ENCODE results near the gene RTN1.

DNA sequence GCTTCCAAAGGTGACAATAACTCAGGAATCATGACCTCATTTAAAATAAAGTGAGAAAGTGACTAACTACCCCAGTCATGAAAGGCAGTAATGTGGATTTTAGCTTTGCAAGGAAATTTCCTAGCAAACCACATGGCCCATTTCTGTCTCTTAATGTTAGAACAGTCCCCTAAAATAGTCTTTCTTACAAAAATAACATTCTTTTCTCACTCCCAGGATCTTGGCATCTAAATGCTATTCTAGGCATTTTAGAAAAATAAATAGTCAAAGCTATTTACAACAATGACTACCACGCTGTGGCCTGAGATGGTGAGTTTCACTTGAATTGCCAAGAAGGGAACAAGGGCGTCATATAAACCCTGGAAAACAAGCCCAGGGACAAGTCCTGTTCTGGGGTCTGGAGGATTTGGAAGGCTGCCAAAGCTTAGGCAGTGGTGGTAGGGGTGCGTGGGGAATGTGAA is 192.8 kb downstream of the RTN1 start:
- TF ChIP-seq, protein P1, sequence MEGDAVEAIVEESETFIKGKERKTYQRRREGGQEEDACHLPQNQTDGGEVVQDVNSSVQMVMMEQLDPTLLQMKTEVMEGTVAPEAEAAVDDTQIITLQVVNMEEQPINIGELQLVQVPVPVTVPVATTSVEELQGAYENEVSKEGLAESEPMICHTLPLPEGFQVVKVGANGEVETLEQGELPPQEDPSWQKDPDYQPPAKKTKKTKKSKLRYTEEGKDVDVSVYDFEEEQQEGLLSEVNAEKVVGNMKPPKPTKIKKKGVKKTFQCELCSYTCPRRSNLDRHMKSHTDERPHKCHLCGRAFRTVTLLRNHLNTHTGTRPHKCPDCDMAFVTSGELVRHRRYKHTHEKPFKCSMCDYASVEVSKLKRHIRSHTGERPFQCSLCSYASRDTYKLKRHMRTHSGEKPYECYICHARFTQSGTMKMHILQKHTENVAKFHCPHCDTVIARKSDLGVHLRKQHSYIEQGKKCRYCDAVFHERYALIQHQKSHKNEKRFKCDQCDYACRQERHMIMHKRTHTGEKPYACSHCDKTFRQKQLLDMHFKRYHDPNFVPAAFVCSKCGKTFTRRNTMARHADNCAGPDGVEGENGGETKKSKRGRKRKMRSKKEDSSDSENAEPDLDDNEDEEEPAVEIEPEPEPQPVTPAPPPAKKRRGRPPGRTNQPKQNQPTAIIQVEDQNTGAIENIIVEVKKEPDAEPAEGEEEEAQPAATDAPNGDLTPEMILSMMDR (IDR thresholded peaks at IDR 0.05 in 8 of 11, conservative IDR thresholded peaks at IDR 0.05 in 3 of 11) = no peak
- TF ChIP-seq POLR2A (IDR thresholded peaks at IDR 0.05) = no peak

All from spleen (tissue), 7 donors.